Endodermal cell (in vitro differentiated cells): Measurements from ENCODE around the gene MT2A. TPM values are rescaled to one million over a fixed set of nuclear protein-coding genes. Genes with fewer than 3 reads are reported as not detected.
A peak's percentile ranks its signal among the peaks of the same experiment; 100 is the strongest.

Experiments used
- DNase-seq: peaks from one replicate; pipeline ENCODE4 v3.0.0-alpha.2; 2017
- H3K27ac ChIP-seq: 2 replicates; pipeline ENCODE4 v1.5.1; 2013; ENCODE audit warnings: mild to moderate bottlenecking, low read depth, low read length, moderate library complexity
- H3K27me3 ChIP-seq: 2 replicates; pipeline ENCODE4 v1.6.1; 2013; ENCODE audit warnings: mild to moderate bottlenecking, low read length, moderate library complexity; ENCODE audit not compliant: insufficient read depth, control insufficient read depth, poor library complexity, severe bottlenecking
- H3K36me3 ChIP-seq: 2 replicates; pipeline ENCODE4 v1.7.0; 2013; ENCODE audit warnings: mild to moderate bottlenecking, low read length, moderate library complexity; ENCODE audit not compliant: control insufficient read depth, insufficient read depth
- H3K4me1 ChIP-seq: one replicate; pipeline ENCODE4 v1.7.0; 2013; ENCODE audit warnings: low read length; ENCODE audit not compliant: control insufficient read depth, insufficient read depth
- H3K4me3 ChIP-seq: 2 replicates; pipeline ENCODE4 v1.5.1; 2013; ENCODE audit warnings: mild to moderate bottlenecking, low read length, moderate library complexity
- H3K9ac ChIP-seq: 2 replicates; pipeline ENCODE4 v1.6.1; 2013; ENCODE audit warnings: mild to moderate bottlenecking, low read length, moderate library complexity; ENCODE audit not compliant: poor library complexity, severe bottlenecking; ENCODE audit errors: extremely low read depth
- H3K9me3 ChIP-seq: 2 replicates; pipeline ENCODE4 v1.6.1; 2013; ENCODE audit warnings: mild to moderate bottlenecking, low read length, moderate library complexity; ENCODE audit not compliant: control insufficient read depth
- H3K27ac Mint-ChIP-seq: 2 replicates; pipeline ENCODE4 v1.8.0; 2020; ENCODE audit warnings: mixed read lengths
- H3K27me3 Mint-ChIP-seq: 2 replicates; pipeline ENCODE4 v1.8.0; 2021; ENCODE audit warnings: mild to moderate bottlenecking, mixed read lengths; ENCODE audit not compliant: insufficient read depth
- H3K36me3 Mint-ChIP-seq: 2 replicates; pipeline ENCODE4 v1.8.0; 2020; ENCODE audit warnings: low read depth, mixed read lengths
- H3K4me1 Mint-ChIP-seq: 2 replicates; pipeline ENCODE4 v1.8.0; 2020; ENCODE audit warnings: mixed read lengths
- H3K4me3 Mint-ChIP-seq: 2 replicates; pipeline ENCODE4 v1.8.0; 2020; ENCODE audit warnings: mild to moderate bottlenecking, moderate library complexity, mixed read lengths
- H3K9me3 Mint-ChIP-seq: 2 replicates; pipeline ENCODE4 v1.8.0; 2020; ENCODE audit warnings: mild to moderate bottlenecking, mixed read lengths
- whole genome bisulfite sequencing, 2 experiments: methylation state at CpG; one replicate each; pipeline versions ENCODE4 v1.1.5 to v1.1.7; 2013; ENCODE audit warnings: missing lambda C conversion rate in 2 of 2, mixed read lengths in 1 of 2; ENCODE audit not compliant: insufficient coverage in 1 of 2, insufficient read length in 1 of 2; 5-methylcytosine and 5-hydroxymethylcytosine counted together
- total RNA-seq, 2 donors: library from RNA; stranded (reverse); fragmentation: NEBNext Ultra II Directional in 1 of 2; extraction: Animal tissue kit (Norgen Biotek cat#: 25700) in 1 of 2; gene quantifications; 2 replicates in 1 of 2; 3 replicates in 1 of 2; pipeline ENCODE4 v1.2.1, GENCODE V29; 2021
- TF ChIP-seq, protein P1 (sequence below): fragments of 200-600 bp; sonication (generic); conservative IDR thresholded peaks from 2 replicates; pipeline ENCODE4 v1.5.0; 2021; ENCODE audit warnings: antibody characterized with exemption, mild to moderate bottlenecking

MT2A gene
- total RNA-seq, 2 donors from 2014 or later: 6.8 TPM; not detected in 1

DNA sequence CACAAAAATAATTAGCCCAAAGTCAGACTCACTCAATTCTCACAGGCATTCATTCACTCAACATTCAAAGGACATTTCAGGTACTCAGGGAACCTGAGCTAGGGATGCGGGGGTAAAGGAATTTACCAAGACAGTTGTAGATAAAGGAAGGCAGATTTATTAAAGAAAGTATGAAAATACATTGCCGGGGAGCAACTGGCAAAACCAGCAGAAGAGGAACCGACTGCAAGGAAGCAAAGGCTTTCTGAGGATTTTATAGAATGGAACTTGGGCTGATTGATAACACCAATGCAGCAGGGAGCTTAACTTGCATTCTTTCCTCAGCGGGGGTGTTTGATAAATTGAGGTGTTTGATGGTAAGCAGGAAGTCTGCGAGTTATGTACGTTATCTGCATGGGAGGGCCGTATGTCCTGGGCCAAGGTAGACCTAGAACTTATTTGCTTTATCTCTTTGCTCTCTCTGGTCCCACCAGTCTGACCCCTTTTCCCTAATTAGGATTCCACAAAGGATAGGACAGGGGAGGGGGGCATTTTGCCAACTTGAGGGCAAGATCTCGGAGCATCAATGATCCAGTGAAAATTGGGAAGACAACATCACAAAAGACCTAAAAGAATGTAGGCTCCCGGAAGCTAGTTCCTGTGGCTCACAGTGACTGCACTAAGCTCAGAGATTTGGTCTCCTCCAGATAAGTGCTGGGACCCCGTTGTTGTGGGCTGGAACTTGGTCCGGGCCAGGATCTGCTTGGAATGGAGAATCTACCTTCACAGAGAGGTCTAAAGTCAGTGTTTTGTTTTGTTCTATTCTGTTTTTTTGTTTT is 24.8 kb upstream of the MT2A start:
- no peak overlapping the region for H3K27ac ChIP-seq
- DNase-seq: peak; percentile 64
- no peak overlapping the region for H3K9ac ChIP-seq
- Mint-ChIP-seq H3K9me3 (no peaks in the 10 kb centered on the region), H3K4me3 (no peak overlapping the region), H3K36me3 (no peaks in the 10 kb centered on the region), H3K27me3 (peaks cover 38% of the 10 kb centered on the region), H3K4me1 (peaks cover 21% of the 10 kb centered on the region), H3K27ac (peak overlapping the region; percentile 93)
- H3K4me3 ChIP-seq: no peak overlapping the region
- H3K27me3 ChIP-seq: peaks cover 24% of the 10 kb centered on the region
- H3K4me1 ChIP-seq: peaks cover 3% of the 10 kb centered on the region
- no peaks in the 10 kb centered on the region for H3K36me3 ChIP-seq
- TF ChIP-seq, protein P1, sequence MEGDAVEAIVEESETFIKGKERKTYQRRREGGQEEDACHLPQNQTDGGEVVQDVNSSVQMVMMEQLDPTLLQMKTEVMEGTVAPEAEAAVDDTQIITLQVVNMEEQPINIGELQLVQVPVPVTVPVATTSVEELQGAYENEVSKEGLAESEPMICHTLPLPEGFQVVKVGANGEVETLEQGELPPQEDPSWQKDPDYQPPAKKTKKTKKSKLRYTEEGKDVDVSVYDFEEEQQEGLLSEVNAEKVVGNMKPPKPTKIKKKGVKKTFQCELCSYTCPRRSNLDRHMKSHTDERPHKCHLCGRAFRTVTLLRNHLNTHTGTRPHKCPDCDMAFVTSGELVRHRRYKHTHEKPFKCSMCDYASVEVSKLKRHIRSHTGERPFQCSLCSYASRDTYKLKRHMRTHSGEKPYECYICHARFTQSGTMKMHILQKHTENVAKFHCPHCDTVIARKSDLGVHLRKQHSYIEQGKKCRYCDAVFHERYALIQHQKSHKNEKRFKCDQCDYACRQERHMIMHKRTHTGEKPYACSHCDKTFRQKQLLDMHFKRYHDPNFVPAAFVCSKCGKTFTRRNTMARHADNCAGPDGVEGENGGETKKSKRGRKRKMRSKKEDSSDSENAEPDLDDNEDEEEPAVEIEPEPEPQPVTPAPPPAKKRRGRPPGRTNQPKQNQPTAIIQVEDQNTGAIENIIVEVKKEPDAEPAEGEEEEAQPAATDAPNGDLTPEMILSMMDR: no peak
- no peaks in the 10 kb centered on the region for H3K9me3 ChIP-seq
- 64 to 78% methylated on average over 7 to 11 of the region's 11 CpGs for WGBS, 2 experiments

DNA sequence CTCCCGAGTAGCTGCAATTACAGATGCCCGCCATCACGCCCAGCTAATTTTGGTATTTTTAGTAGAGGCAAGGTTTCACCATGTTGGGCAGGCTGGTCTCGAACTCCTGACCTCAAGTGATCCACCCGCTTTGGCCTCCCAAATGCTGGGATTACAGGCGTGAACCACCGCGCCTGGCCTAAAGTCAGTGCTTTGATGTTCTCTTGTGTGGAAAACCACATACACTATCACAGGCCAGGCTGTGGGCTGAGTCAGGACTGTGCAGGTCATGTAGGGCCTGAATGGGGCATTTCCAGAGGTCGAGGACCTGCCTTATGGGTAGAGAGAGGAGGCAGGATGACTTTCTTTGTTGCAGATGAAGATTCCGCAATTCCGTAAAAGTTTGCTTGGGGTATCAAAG is 24.1 kb upstream of the MT2A start:
- Mint-ChIP-seq H3K27ac (no peak overlapping the region), H3K4me3 (no peak overlapping the region), H3K27me3 (peaks cover 45% of the 10 kb centered on the region), H3K36me3 (no peaks in the 10 kb centered on the region), H3K9me3 (no peaks in the 10 kb centered on the region), H3K4me1 (peaks cover 21% of the 10 kb centered on the region)
- Histone ChIP-seq H3K36me3 (no peaks in the 10 kb centered on the region), H3K4me1 (peaks cover 3% of the 10 kb centered on the region), H3K9ac (no peak overlapping the region), H3K27ac (no peak overlapping the region), H3K9me3 (no peaks in the 10 kb centered on the region), H3K27me3 (peaks cover 32% of the 10 kb centered on the region), H3K4me3 (no peak overlapping the region)
- 81 to 92% methylated on average over 7 to 11 of the region's 11 CpGs for WGBS, 2 experiments
- TF ChIP-seq, protein P1: no peak
- DNase-seq: no peak

DNA sequence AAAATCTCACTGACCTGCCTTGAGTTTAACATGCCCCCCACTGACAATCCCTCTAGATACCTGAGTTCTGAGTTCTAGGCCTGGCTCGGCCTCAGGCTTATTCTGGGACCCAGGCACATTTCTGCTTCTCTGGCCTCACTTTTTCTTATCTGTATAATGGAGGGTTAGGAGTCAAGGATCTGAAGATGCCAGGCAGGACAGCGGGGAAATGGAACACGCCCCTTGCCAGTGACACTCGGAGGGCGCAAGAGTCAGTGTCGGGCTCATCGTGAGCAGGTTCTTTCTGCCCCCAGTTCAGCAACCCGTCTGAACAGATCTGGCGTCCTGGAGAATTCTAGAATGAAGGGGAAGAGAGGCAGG is 19.6 kb upstream of the MT2A start:
- Mint-ChIP-seq H3K4me3 (peak overlapping the region; percentile 57), H3K27me3 (peaks cover 85% of the 10 kb centered on the region), H3K27ac (no peak overlapping the region), H3K4me1 (peaks cover 2% of the 10 kb centered on the region), H3K9me3 (no peaks in the 10 kb centered on the region), H3K36me3 (no peaks in the 10 kb centered on the region)
- Histone ChIP-seq H3K9ac (no peak overlapping the region), H3K36me3 (no peaks in the 10 kb centered on the region), H3K4me1 (no peaks in the 10 kb centered on the region), H3K27ac (no peak overlapping the region), H3K4me3 (peak overlapping the region; percentile 72), H3K27me3 (peaks cover 72% of the 10 kb centered on the region), H3K9me3 (no peaks in the 10 kb centered on the region)
- DNase-seq: no peak
- 32 to 61% methylated on average over 3 to 9 of the region's 9 CpGs for WGBS, 2 experiments
- TF ChIP-seq, protein P1: no peak
